Neutrophil (primary cell): ENCODE data around the gene CBLC.

Source experiments
- H3K27ac ChIP-seq: fragments of 200-600 bp; sonication (generic); 2 replicates; pipeline ENCODE4 v1.5.1; 2016; ENCODE audit warnings: mild to moderate bottlenecking, moderate library complexity
- H3K27me3 ChIP-seq: fragments of 200-600 bp; sonication (generic); 2 replicates; pipeline ENCODE4 v1.6.0; 2016; ENCODE audit warnings: mild to moderate bottlenecking
- H3K36me3 ChIP-seq: fragments of 200-600 bp; sonication (generic); 2 replicates; pipeline ENCODE4 v1.5.1; 2017
- H3K4me1 ChIP-seq, 2 experiments: fragments of 200-600 bp in 1 of 2; sonication (generic) in 1 of 2; 1 replicate in 1 of 2; 2 replicates in 1 of 2; pipeline versions ENCODE4 v1.5.1 to v1.6.1; 2013 to 2016; ENCODE audit warnings: low read depth in 1 of 2, low read length in 1 of 2, mild to moderate bottlenecking in 1 of 2, moderate library complexity in 1 of 2; ENCODE audit not compliant: control insufficient read depth in 1 of 2, insufficient read depth in 1 of 2
- H3K4me3 ChIP-seq, 2 experiments: fragments of 200-600 bp in 1 of 2; sonication (generic) in 1 of 2; 1 replicate in 1 of 2; 2 replicates in 1 of 2; pipeline ENCODE4 v1.5.1; 2013 to 2016; ENCODE audit warnings: low read depth in 1 of 2, low read length in 1 of 2, mild to moderate bottlenecking in 1 of 2, moderate library complexity in 1 of 2
- H3K9me3 ChIP-seq: fragments of 200-600 bp; sonication (generic); 2 replicates; pipeline ENCODE4 v1.5.1; 2016
- CTCF ChIP-seq: fragments of 200-600 bp; sonication (generic); IDR thresholded peaks from 2 replicates; pipeline ENCODE4 v1.5.1; 2016; ENCODE audit warnings: antibody characterized with exemption

The CBLC gene

GRCh38 chr19:44803442-44804428, 26.0 kb downstream of the CBLC start:
- Histone ChIP-seq H3K27ac (no peak overlapping the region), H3K36me3 (no peaks in the 10 kb centered on the region), H3K9me3 (no peaks in the 10 kb centered on the region), H3K4me3 (no peak overlapping the region), H3K4me1 (peaks cover 2 to 7% of the 10 kb centered on the region in 2 experiments), H3K27me3 (peaks cover 20% of the 10 kb centered on the region)
- TF ChIP-seq CTCF = no peak

GRCh38 chr19:44806291-44806690, 28.6 kb downstream of the CBLC start:
- Histone ChIP-seq H3K4me3 (no peak overlapping the region), H3K27ac (no peak overlapping the region)
- TF ChIP-seq CTCF = no peak

GRCh38 chr19:44807162-44807561, 29.5 kb downstream of the CBLC start:
- no peak overlapping the region for H3K27ac ChIP-seq
- no peaks in the 10 kb centered on the region for H3K36me3 ChIP-seq

More at GRCh38 chr19:44806291-44806690, 28.6 kb downstream of the CBLC start:
- H3K4me1 ChIP-seq = peaks cover 6 to 8% of the 10 kb centered on the region in 2 experiments
- no peaks in the 10 kb centered on the region for H3K9me3 ChIP-seq
- H3K27me3 ChIP-seq = peaks cover 39% of the 10 kb centered on the region
- H3K36me3 ChIP-seq = no peaks in the 10 kb centered on the region

GRCh38 chr19:44807652-44808462, 30.2 kb downstream of the CBLC start:
- Histone ChIP-seq H3K4me1 (peaks cover 6 to 8% of the 10 kb centered on the region in 2 experiments), H3K36me3 (no peaks in the 10 kb centered on the region), H3K27me3 (peaks cover 39% of the 10 kb centered on the region), H3K27ac (no peak overlapping the region), H3K9me3 (no peaks in the 10 kb centered on the region), H3K4me3 (no peak overlapping the region)
- no peak for TF ChIP-seq CTCF

More at GRCh38 chr19:44807162-44807561, 29.5 kb downstream of the CBLC start:
- no peaks in the 10 kb centered on the region for H3K9me3 ChIP-seq
- TF ChIP-seq CTCF = no peak
- H3K27me3 ChIP-seq = peaks cover 39% of the 10 kb centered on the region
- H3K4me3 ChIP-seq = no peak overlapping the region
- H3K4me1 ChIP-seq = peaks cover 6 to 8% of the 10 kb centered on the region in 2 experiments

GRCh38 chr19:44808463-44809371, 31.0 kb downstream of the CBLC start, which contains the start of gene BCAM:
Gene BCAM (plus strand): TSS chr19:44809103. CDS start chr19:44809125, 22 bp downstream.
- Histone ChIP-seq H3K27ac (no peak within 1 kb of the TSS), H3K4me1 (peaks cover 6 to 8% of the 10 kb centered on the region in 2 experiments), H3K4me3 (no peak within 1 kb of the TSS), H3K9me3 (no peaks in the 10 kb centered on the region), H3K36me3 (no peaks in the 10 kb centered on the region), H3K27me3 (peaks cover 39% of the 10 kb centered on the region)
- TF ChIP-seq CTCF = no peak
